Thyroid gland (tissue), 4 donors: ENCODE measurements around the gene PRG3. TPM values are rescaled to one million over a fixed set of nuclear protein-coding genes. Genes with fewer than 3 reads are reported as not detected.

Experiments
- DNase-seq, 2 donors: peaks; one replicate each; pipeline ENCODE4 v3.0.0-alpha.2; 2019
- H3K27ac ChIP-seq, 3 donors: fragments of 200-600 bp; sonication (generic); 1 replicate in 2 of 3; 2 replicates in 1 of 3; pipeline ENCODE4 v1.5.1; 2016 to 2019; ENCODE audit warnings: mild to moderate bottlenecking in 1 of 3, moderate library complexity in 1 of 3
- H3K27me3 ChIP-seq: fragments of 200-600 bp; sonication (generic); one replicate; pipeline ENCODE4 v1.5.1; 2019
- H3K36me3 ChIP-seq, 2 donors: fragments of 200-600 bp; sonication (generic); one replicate each; pipeline ENCODE4 v1.5.1; 2016 to 2019
- H3K4me1 ChIP-seq, 2 donors: fragments of 200-600 bp; sonication (generic); one replicate each; pipeline ENCODE4 v1.5.1; 2017 to 2019
- H3K4me3 ChIP-seq, 3 donors: fragments of 200-600 bp; sonication (generic); replicated peaks in 1 of 3; 1 replicate in 2 of 3; 2 replicates in 1 of 3; pipeline ENCODE4 v1.5.1; 2016; ENCODE audit warnings: mild to moderate bottlenecking in 1 of 3
- H3K9me3 ChIP-seq: fragments of 200-600 bp; sonication (generic); one replicate; pipeline ENCODE4 v1.5.1; 2017
- POLR2A ChIP-seq, 2 donors: fragments of 450-650 bp; IDR thresholded peaks; one replicate each; pipeline ENCODE4 v1.6.1; 2017; ENCODE audit warnings: antibody characterized with exemption in 2 of 2, mild to moderate bottlenecking in 2 of 2, moderate library complexity in 1 of 2
- WGBS, 2 donors: methylation state at CpG; one replicate each; pipeline ENCODE4 v1.1.5; 2017; 5-methylcytosine and 5-hydroxymethylcytosine counted together
- intact Hi-C: fragments of 100-400 bp; cut with DNase I; formaldehyde crosslinking; loops from one replicate; pipeline ENCODE4 v1.15.1; 2023
- total RNA-seq, 4 donors: library from RNA; depleted of rRNA; stranded (reverse); fragments of >200 nt; gene quantifications; one replicate each; pipeline ENCODE4 v1.2.3, GENCODE V29; 2016
- TF ChIP-seq, protein P1 (sequence below), 6 experiments: fragments of 200-600 bp in 3 of 6; fragments of 450-650 bp in 3 of 6; sonication (generic) in 3 of 6; IDR thresholded peaks; one replicate each; pipeline ENCODE4 v1.5.1; 2016 to 2019; ENCODE audit warnings: antibody characterized with exemption in 6 of 6, mild to moderate bottlenecking in 2 of 6, inconsistent platforms in 1 of 6, moderate library complexity in 1 of 6

The PRG3 gene
- total RNA-seq, 4 donors from 2014 or later, result not detected

DNA sequence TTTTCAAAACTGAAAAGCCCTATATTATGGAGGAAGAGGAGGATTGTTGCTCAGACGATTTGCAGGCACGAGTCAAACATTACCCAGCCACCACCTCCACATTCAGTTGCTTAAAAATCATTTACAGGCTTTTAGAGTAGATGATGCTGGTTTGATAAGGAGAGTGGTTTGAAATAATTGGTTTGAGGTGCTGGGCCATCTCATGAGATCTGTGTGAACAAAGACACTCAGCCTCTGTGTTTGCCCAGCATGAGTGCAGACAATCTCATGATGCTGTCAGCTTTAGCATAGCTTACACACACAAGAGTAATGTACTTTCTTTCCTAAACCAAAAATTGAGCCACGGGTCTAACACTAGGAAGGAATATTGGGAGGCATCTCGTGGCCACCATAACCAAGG, 41.7 kb upstream of the PRG3 start:
- H3K36me3 ChIP-seq, result peaks cover 5 to 11% of the 10 kb centered on the region in 2 donors
- H3K4me3 ChIP-seq, result no peak overlapping the region
- no peaks in the 10 kb centered on the region for H3K9me3 ChIP-seq
- 85 to 86% methylated on average over 4 of the region's 4 CpGs for WGBS, 2 donors
- intact Hi-C loops, result no loop called here
- TF ChIP-seq, protein P1, sequence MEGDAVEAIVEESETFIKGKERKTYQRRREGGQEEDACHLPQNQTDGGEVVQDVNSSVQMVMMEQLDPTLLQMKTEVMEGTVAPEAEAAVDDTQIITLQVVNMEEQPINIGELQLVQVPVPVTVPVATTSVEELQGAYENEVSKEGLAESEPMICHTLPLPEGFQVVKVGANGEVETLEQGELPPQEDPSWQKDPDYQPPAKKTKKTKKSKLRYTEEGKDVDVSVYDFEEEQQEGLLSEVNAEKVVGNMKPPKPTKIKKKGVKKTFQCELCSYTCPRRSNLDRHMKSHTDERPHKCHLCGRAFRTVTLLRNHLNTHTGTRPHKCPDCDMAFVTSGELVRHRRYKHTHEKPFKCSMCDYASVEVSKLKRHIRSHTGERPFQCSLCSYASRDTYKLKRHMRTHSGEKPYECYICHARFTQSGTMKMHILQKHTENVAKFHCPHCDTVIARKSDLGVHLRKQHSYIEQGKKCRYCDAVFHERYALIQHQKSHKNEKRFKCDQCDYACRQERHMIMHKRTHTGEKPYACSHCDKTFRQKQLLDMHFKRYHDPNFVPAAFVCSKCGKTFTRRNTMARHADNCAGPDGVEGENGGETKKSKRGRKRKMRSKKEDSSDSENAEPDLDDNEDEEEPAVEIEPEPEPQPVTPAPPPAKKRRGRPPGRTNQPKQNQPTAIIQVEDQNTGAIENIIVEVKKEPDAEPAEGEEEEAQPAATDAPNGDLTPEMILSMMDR (IDR thresholded peaks at IDR 0.05), result no peak
- TF ChIP-seq POLR2A (IDR thresholded peaks at IDR 0.05), result no peak
- no peaks in the 10 kb centered on the region for H3K27me3 ChIP-seq
- peaks cover 47 to 83% of the 10 kb centered on the region in 2 donors for H3K4me1 ChIP-seq
- DNase-seq, result no peak
- peak overlapping the region in 2 of 3 donors; percentile 12 to 35 for H3K27ac ChIP-seq

- intact Hi-C loops, result no loop called here
- Histone ChIP-seq H3K36me3 (peaks cover 8 to 12% of the 10 kb centered on the region in 2 donors), H3K27ac (peak overlapping the region in 2 of 3 donors; percentile 12 to 35), H3K4me1 (peaks cover 45 to 83% of the 10 kb centered on the region in 2 donors), H3K9me3 (no peaks in the 10 kb centered on the region), H3K4me3 (no peak overlapping the region), H3K27me3 (no peaks in the 10 kb centered on the region)
- no peak for TF ChIP-seq POLR2A (IDR thresholded peaks at IDR 0.05)
- TF ChIP-seq, protein P1 (IDR thresholded peaks at IDR 0.05), result no peak
- no peak for DNase-seq
Measured at GRCh38 chr11:57421805-57422204, 40.9 kb upstream of the PRG3 start.

DNA sequence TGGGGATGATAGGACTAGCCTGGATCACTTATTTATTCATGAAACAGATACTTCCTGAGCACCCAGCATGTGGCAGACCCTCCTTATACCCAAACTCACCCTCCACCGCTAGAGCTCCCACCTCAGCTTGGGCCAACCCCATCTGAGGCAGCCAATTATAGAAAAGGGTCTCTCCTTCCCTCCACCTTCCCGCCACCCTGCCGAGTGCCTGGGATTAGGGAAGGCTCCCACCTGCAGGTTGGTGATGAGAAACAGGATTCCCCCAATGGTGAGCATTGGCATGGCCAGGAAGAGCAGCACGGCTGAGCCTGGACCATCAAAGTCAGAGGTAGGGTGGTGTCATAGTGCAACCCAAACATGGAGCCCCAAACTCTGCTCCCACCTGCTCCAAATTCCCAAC, 40.1 kb upstream of the PRG3 start:
- H3K36me3 ChIP-seq, result peaks cover 14 to 19% of the 10 kb centered on the region in 2 donors
- H3K27me3 ChIP-seq, result no peaks in the 10 kb centered on the region
- TF ChIP-seq POLR2A (IDR thresholded peaks at IDR 0.05), result no peak
- TF ChIP-seq, protein P1 (IDR thresholded peaks at IDR 0.05), result no peak
- 98 to 100% methylated on average over 4 of the region's 4 CpGs for whole genome bisulfite sequencing, 2 donors
- intact Hi-C loops, result no loop called here
- peaks cover 43 to 83% of the 10 kb centered on the region in 2 donors for H3K4me1 ChIP-seq
- peak overlapping the region in 1 of 3 donors; percentile 35 for H3K27ac ChIP-seq
- no peak overlapping the region for H3K4me3 ChIP-seq
- no peak for DNase-seq
- no peaks in the 10 kb centered on the region for H3K9me3 ChIP-seq

GRCh38 chr11:57419146-57419545, 38.2 kb upstream of the PRG3 start:
- no peaks in the 10 kb centered on the region for H3K9me3 ChIP-seq
- peak overlapping the region in 1 of 3 donors; percentile 58 for H3K27ac ChIP-seq
- H3K36me3 ChIP-seq, result peaks cover 30 to 36% of the 10 kb centered on the region in 2 donors
- 86 to 97% methylated on average over 3 of the region's 3 CpGs for WGBS, 2 donors
- TF ChIP-seq, protein P1 (IDR thresholded peaks at IDR 0.05), result no peak
- no peak for TF ChIP-seq POLR2A (IDR thresholded peaks at IDR 0.05)
- no peak for DNase-seq
- H3K27me3 ChIP-seq, result no peaks in the 10 kb centered on the region
- H3K4me3 ChIP-seq, result no peak overlapping the region
- intact Hi-C loops, result no loop called here
- peaks cover 24 to 64% of the 10 kb centered on the region in 2 donors for H3K4me1 ChIP-seq

GRCh38 chr11:57418131-57418530, 37.2 kb upstream of the PRG3 start:
- intact Hi-C loops, result no loop called here
- TF ChIP-seq, protein P1 (IDR thresholded peaks at IDR 0.05), result no peak
- no peak for TF ChIP-seq POLR2A (IDR thresholded peaks at IDR 0.05)
- H3K27ac ChIP-seq, result peak overlapping the region; percentile 10 to 58 (median 44)
- DNase-seq, result no peak
- H3K36me3 ChIP-seq, result peaks cover 39 to 40% of the 10 kb centered on the region in 2 donors
- H3K4me3 ChIP-seq, result no peak overlapping the region
- H3K4me1 ChIP-seq, result peaks cover 15 to 54% of the 10 kb centered on the region in 2 donors
- H3K9me3 ChIP-seq, result no peaks in the 10 kb centered on the region
- H3K27me3 ChIP-seq, result no peaks in the 10 kb centered on the region
